Measurements from ENCODE around the gene SLC25A28. TPM values are rescaled to one million over a fixed set of nuclear protein-coding genes. Genes with fewer than 3 reads are reported as not detected.

Gene SLC25A28
- total RNA-seq, 1 experiment from 2014 or later, result 36.7 TPM

GRCh38 chr10:99564361-99564760, 55.9 kb downstream of the SLC25A28 start:
- TF ChIP-seq CTCF (IDR thresholded peaks at IDR 0.05; ENCODE audit: insufficient read depth in 1 of 2, low read depth in 1 of 2, low read length in 1 of 2, severe bottlenecking in 1 of 2, unreplicated experiment in 1 of 2), result no peak
- Mint-ChIP-seq H3K4me1 (ENCODE audit: low read depth, unreplicated experiment) (no peaks in the 10 kb centered on the region), H3K27me3 (ENCODE audit: insufficient read depth, unreplicated experiment) (no peaks in the 10 kb centered on the region), H3K27ac (ENCODE audit: unreplicated experiment) (no peak overlapping the region), H3K9me3 (ENCODE audit: unreplicated experiment) (no peaks in the 10 kb centered on the region), H3K36me3 (ENCODE audit: insufficient read depth, unreplicated experiment) (no peaks in the 10 kb centered on the region), H3K4me3 (ENCODE audit: unreplicated experiment) (no peak overlapping the region)
- no TSS peak for BruUV-seq (replicated peaks)
- ChIA-PET CTCF (no interaction called here), POLR2A (no interaction called here)
- Histone ChIP-seq H3K27me3 (replicated peaks; ENCODE audit: control insufficient read depth, insufficient read depth, low read length) (no peaks in the 10 kb centered on the region), H3K9me3 (no peaks in the 10 kb centered on the region), H3K4me1 (0 out of 2 replicates have a peak, but pooled peaks cover 5% of the 10 kb centered on the region), H3K36me3 (ENCODE audit: control insufficient read depth, insufficient read depth, low read length) (no peaks in the 10 kb centered on the region), H3K4me3 (ENCODE audit: low read depth, low read length) (no peak overlapping the region)
- intact Hi-C loops (cut with micrococcal nuclease; ENCODE audit: unreplicated experiment), result no loop called here
- DNase-seq, result no peak

GRCh38 chr10:99562631-99563030, 57.6 kb downstream of the SLC25A28 start:
- Mint-ChIP-seq H3K27me3 (ENCODE audit: insufficient read depth, unreplicated experiment) (no peaks in the 10 kb centered on the region), H3K4me3 (ENCODE audit: unreplicated experiment) (no peak overlapping the region), H3K4me1 (ENCODE audit: low read depth, unreplicated experiment) (no peaks in the 10 kb centered on the region), H3K36me3 (ENCODE audit: insufficient read depth, unreplicated experiment) (no peaks in the 10 kb centered on the region), H3K9me3 (ENCODE audit: unreplicated experiment) (no peaks in the 10 kb centered on the region), H3K27ac (ENCODE audit: unreplicated experiment) (no peak overlapping the region)
- CTCF ChIA-PET, result no interaction called here
- TF ChIP-seq CTCF (IDR thresholded peaks at IDR 0.05; ENCODE audit: insufficient read depth in 1 of 2, low read depth in 1 of 2, low read length in 1 of 2, severe bottlenecking in 1 of 2, unreplicated experiment in 1 of 2), result no peak
- Histone ChIP-seq H3K4me1 (0 out of 2 replicates have a peak, but pooled peaks cover 5% of the 10 kb centered on the region), H3K4me3 (ENCODE audit: low read depth, low read length) (no peak overlapping the region), H3K36me3 (ENCODE audit: control insufficient read depth, insufficient read depth, low read length) (no peaks in the 10 kb centered on the region), H3K9me3 (no peaks in the 10 kb centered on the region), H3K27me3 (replicated peaks; ENCODE audit: control insufficient read depth, insufficient read depth, low read length) (no peaks in the 10 kb centered on the region)
- no TSS peak for BruUV-seq (replicated peaks)
- DNase-seq, result no peak
- POLR2A ChIA-PET, result no interaction called here
- intact Hi-C loops (cut with micrococcal nuclease; ENCODE audit: unreplicated experiment), result no loop called here

Other genes starting within 250 kb of the SLC25A28 start
- gene GOT1, start 189.8 kb downstream of the SLC25A28 start, total RNA-seq (2022), result 58.5 and 59.8 TPM in 2 replicates
- 0.37 and 0.43 TPM in 2 replicates for gene NKX2-3, start 87.5 kb downstream of the SLC25A28 start, total RNA-seq (2022)
- 35.5 and 36.0 TPM in 2 replicates for gene ENTPD7, start 39.1 kb upstream of the SLC25A28 start, total RNA-seq (2022)
- 47.6 and 50.2 TPM in 2 replicates for gene COX15, start 111.7 kb upstream of the SLC25A28 start, total RNA-seq (2022)
- 27.6 and 30.1 TPM in 2 replicates for gene CUTC, start 111.8 kb upstream of the SLC25A28 start, total RNA-seq (2022)
- gene ABCC2, start 162.2 kb upstream of the SLC25A28 start, total RNA-seq (2022), result 128 and 129 TPM in 2 replicates